Endothelial cell of umbilical vein (primary cell): ENCODE results near the gene PPP1R3F. TPM values are rescaled to one million over a fixed set of nuclear protein-coding genes. Genes with fewer than 3 reads are reported as not detected.

Source experiments
- BruUV-seq: library from RNA; stranded (reverse); fragments of 400-500 nt; replicated peaks from 2 replicates; lab custom pipeline; 2021; lab: Mats Ljungman, UMichigan
- CTCF ChIA-PET: fragments of 300-600, 350-600 bp; sonication (Branson Sonifier 250); formaldehyde crosslinking; loops from one replicate; lab custom pipeline; 2021; ENCODE audit warnings: antibody characterized with exemption, inconsistent platforms; lab: Charles Lee
- POLR2A ChIA-PET: fragments of 300-600, 350-600 bp; sonication (Branson Sonifier 250); formaldehyde crosslinking; loops from one replicate; lab custom pipeline; 2021; ENCODE audit warnings: antibody characterized with exemption, inconsistent platforms; lab: Charles Lee
- DNase-seq: peaks from one replicate; pipeline ENCODE4 v3.0.0-alpha.2; 2011; ENCODE audit warnings: low read depth, low spot score
- FAIRE-seq: peaks from 2 replicates; lab custom pipeline; 2011; peaks lifted over from hg19 to GRCh38; lab: Jason Lieb, UNC
- H2AFZ ChIP-seq: 2 replicates; pipeline ENCODE4 v1.6.0; 2012; ENCODE audit warnings: low read depth, low read length, control low read depth, inconsistent platforms
- H3K27ac ChIP-seq: 2 replicates; pipeline ENCODE4 v1.5.1; 2011; ENCODE audit warnings: low read depth, mild to moderate bottlenecking, control low read depth, low read length, moderate library complexity; ENCODE audit not compliant: insufficient read depth
- H3K27me3 ChIP-seq, 2 experiments: 2 replicates each; pipeline versions ENCODE4 v1.6.0 to v1.6.1; 2011; ENCODE audit warnings: low read length in 2 of 2, mixed read lengths in 1 of 2; ENCODE audit not compliant: control insufficient read depth in 2 of 2, insufficient read depth in 2 of 2
- H3K36me3 ChIP-seq, 2 experiments: 2 replicates in 1 of 2; 3 replicates in 1 of 2; pipeline ENCODE4 v1.5.1; 2011; ENCODE audit warnings: low read length in 2 of 2, mild to moderate bottlenecking in 1 of 2, moderate library complexity in 1 of 2; ENCODE audit not compliant: control insufficient read depth in 2 of 2, insufficient read depth in 2 of 2; ENCODE audit errors: extremely low read depth in 1 of 2
- H3K4me1 ChIP-seq: 3 replicates; pipeline ENCODE4 v1.5.1; 2011; ENCODE audit warnings: mild to moderate bottlenecking, low read length; ENCODE audit not compliant: control insufficient read depth, insufficient read depth; ENCODE audit errors: extremely low read depth
- H3K4me2 ChIP-seq: 2 replicates; pipeline ENCODE4 v1.6.1; 2011; ENCODE audit warnings: low read length, control low read depth, mixed read lengths; ENCODE audit not compliant: insufficient read depth
- H3K4me3 ChIP-seq, 3 experiments: fragments of 200-600 bp in 1 of 3; sonication (generic), shearing (Covaris generic) in 1 of 3; replicated peaks in 1 of 3; 2 replicates each; pipeline ENCODE4 v1.5.1; 2011 to 2016; ENCODE audit warnings: control low read depth in 3 of 3, low read length in 3 of 3, mild to moderate bottlenecking in 2 of 3, inconsistent platforms in 1 of 3, low read depth in 1 of 3, moderate library complexity in 1 of 3; ENCODE audit not compliant: insufficient read depth in 1 of 3
- H3K79me2 ChIP-seq: 2 replicates; pipeline ENCODE4 v1.6.0; 2012; ENCODE audit warnings: low read length, inconsistent platforms; ENCODE audit not compliant: control insufficient read depth, insufficient read depth
- H3K9ac ChIP-seq: replicated peaks from 2 replicates; pipeline ENCODE3; 2011; ENCODE audit warnings: low read length, control low read depth; ENCODE audit not compliant: insufficient read depth; ENCODE audit errors: extremely low read depth
- H3K9me1 ChIP-seq: replicated peaks from 3 replicates; pipeline ENCODE4 v1.6.0; 2011; ENCODE audit warnings: mild to moderate bottlenecking, low read length; ENCODE audit not compliant: control insufficient read depth, insufficient read depth; ENCODE audit errors: extremely low read depth
- H3K9me3 ChIP-seq: replicated peaks from 2 replicates; pipeline ENCODE4 v1.5.1; 2012; ENCODE audit warnings: low read length, inconsistent platforms; ENCODE audit not compliant: control insufficient read depth, insufficient read depth
- H4K20me1 ChIP-seq: replicated peaks from 2 replicates; pipeline ENCODE3; 2011; ENCODE audit warnings: mild to moderate bottlenecking, low read length; ENCODE audit not compliant: control insufficient read depth, insufficient read depth; ENCODE audit errors: extremely low read depth
- EZH2 ChIP-seq: IDR thresholded peaks from 2 replicates; pipeline ENCODE4 v1.6.1; 2012; ENCODE audit warnings: borderline replicate concordance, low read depth, mild to moderate bottlenecking, moderate library complexity, low read length, inconsistent platforms; ENCODE audit not compliant: severe bottlenecking
- FOS ChIP-seq: IDR thresholded peaks from 2 replicates; pipeline ENCODE4 v1.6.1; 2011; ENCODE audit warnings: mild to moderate bottlenecking, low read length, moderate library complexity, borderline replicate concordance; ENCODE audit not compliant: insufficient read depth
- GATA2 ChIP-seq: IDR thresholded peaks from 2 replicates; pipeline ENCODE4 v1.7.0; 2011; ENCODE audit warnings: low read depth, mild to moderate bottlenecking, moderate library complexity, mixed read lengths, low read length; ENCODE audit not compliant: insufficient read length, insufficient read depth
- JUN ChIP-seq: IDR thresholded peaks from 2 replicates; pipeline ENCODE4 v1.6.1; 2011; ENCODE audit warnings: borderline replicate concordance, low read depth; ENCODE audit not compliant: insufficient read length, insufficient read depth
- MYC ChIP-seq: IDR thresholded peaks from one replicate; pipeline ENCODE4 v1.6.1; 2011; ENCODE audit warnings: mild to moderate bottlenecking, low read depth, low read length
- POLR2A ChIP-seq: IDR thresholded peaks from 2 replicates; pipeline ENCODE4 v1.6.1; 2012; ENCODE audit warnings: low read depth, mild to moderate bottlenecking, control low read depth, low read length
- POLR2AphosphoS5 ChIP-seq: IDR thresholded peaks from 2 replicates; pipeline ENCODE4 v1.6.1; 2012; ENCODE audit warnings: low read depth, mild to moderate bottlenecking, control low read depth, low read length, moderate library complexity; ENCODE audit not compliant: insufficient read depth
- dilution Hi-C: fragments of 300-500 bp; cut with MboI; formaldehyde crosslinking; loops from one replicate; pipeline ENCODE4 v1.15.0; 2019; ENCODE audit warnings: low sequenced_read_pairs; ENCODE audit not compliant: extremely low pct_ligation_motif_present
- intact Hi-C: fragments of 100-400 bp; cut with micrococcal nuclease; formaldehyde crosslinking; loops from one replicate; pipeline ENCODE4 v1.10.0; 2022
- polyA plus RNA-seq, 4 experiments: library from polyadenylated mRNA; depleted of rRNA in 3 of 4; stranded (reverse) in 3 of 4; unstranded in 1 of 4; fragments of >200 nt; gene quantifications; 2 replicates each; pipeline versions ENCODE4 v1.2.1 to v1.2.3, GENCODE V29; 2011 to 2012; ENCODE audit warnings: missing spikeins in 1 of 4
- total RNA-seq: library from RNA; stranded (reverse); gene quantifications from 2 replicates; pipeline ENCODE4 v1.2.3, GENCODE V29; 2021
- TF ChIP-seq, protein P1 (sequence below): IDR thresholded peaks from 2 replicates; pipeline ENCODE4 v1.6.1; 2011; ENCODE audit not compliant: insufficient read depth, insufficient read length
- TF ChIP-seq, protein P2 (sequence below), 2 donors: IDR thresholded peaks; 1 replicate in 1 of 2; 2 replicates in 1 of 2; pipeline ENCODE4 v1.5.1; 2011; ENCODE audit warnings: low read length in 2 of 2, mild to moderate bottlenecking in 2 of 2, moderate library complexity in 2 of 2, control low read depth in 1 of 2, inconsistent platforms in 1 of 2, low read depth in 1 of 2; ENCODE audit not compliant: insufficient read depth in 1 of 2; ENCODE audit errors: extremely low read depth in 1 of 2

The PPP1R3F gene
- total and polyA plus RNA-seq, 2 donors (not counting 3 experiments of a cell fraction or from before 2014, with no cell fraction given), result 1.5 to 2.5 TPM

DNA sequence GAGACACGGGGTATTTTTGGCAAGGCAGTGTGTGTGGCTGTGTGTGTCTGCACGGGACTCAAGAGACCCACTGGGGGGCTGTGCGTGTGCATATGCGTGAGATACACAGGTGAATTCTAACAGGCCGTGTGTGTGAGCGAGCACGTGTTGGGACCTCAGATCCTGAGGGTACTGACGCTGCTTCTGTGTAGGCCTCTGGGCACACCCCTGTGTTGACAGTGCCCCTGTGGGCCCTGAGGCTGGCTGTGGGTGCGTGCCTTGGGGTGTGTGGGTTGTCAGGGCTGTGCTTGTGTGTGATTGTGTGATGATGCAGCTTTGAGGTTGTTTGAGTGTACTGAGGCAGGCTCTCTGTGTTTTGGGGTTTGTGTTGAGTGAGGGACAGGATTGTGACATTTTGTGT is 19.0 kb upstream of the PPP1R3F start:
- peaks cover 0 to 5% of the 10 kb centered on the region in 2 experiments for H3K36me3 ChIP-seq
- H3K4me1 ChIP-seq, result no peaks in the 10 kb centered on the region
- H3K27me3 ChIP-seq, result no peaks in the 10 kb centered on the region
- FAIRE-seq, result no peak
- dilution Hi-C loops, result no loop called here
- ChIA-PET POLR2A (no interaction called here), CTCF (no interaction called here)
- H3K27ac ChIP-seq, result no peak overlapping the region
- no peaks in the 10 kb centered on the region for H4K20me1 ChIP-seq
- H2AFZ ChIP-seq, result no peak overlapping the region
- H3K9me1 ChIP-seq, result no peaks in the 10 kb centered on the region
- H3K4me3 ChIP-seq, result no peak overlapping the region
- TF ChIP-seq POLR2AphosphoS5, result no peak
- TF ChIP-seq, protein P1, sequence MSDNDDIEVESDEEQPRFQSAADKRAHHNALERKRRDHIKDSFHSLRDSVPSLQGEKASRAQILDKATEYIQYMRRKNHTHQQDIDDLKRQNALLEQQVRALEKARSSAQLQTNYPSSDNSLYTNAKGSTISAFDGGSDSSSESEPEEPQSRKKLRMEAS, result no peak
- no peak for TF ChIP-seq JUN
- no peak for TF ChIP-seq FOS
- no peak for TF ChIP-seq GATA2
- TF ChIP-seq, protein P2, sequence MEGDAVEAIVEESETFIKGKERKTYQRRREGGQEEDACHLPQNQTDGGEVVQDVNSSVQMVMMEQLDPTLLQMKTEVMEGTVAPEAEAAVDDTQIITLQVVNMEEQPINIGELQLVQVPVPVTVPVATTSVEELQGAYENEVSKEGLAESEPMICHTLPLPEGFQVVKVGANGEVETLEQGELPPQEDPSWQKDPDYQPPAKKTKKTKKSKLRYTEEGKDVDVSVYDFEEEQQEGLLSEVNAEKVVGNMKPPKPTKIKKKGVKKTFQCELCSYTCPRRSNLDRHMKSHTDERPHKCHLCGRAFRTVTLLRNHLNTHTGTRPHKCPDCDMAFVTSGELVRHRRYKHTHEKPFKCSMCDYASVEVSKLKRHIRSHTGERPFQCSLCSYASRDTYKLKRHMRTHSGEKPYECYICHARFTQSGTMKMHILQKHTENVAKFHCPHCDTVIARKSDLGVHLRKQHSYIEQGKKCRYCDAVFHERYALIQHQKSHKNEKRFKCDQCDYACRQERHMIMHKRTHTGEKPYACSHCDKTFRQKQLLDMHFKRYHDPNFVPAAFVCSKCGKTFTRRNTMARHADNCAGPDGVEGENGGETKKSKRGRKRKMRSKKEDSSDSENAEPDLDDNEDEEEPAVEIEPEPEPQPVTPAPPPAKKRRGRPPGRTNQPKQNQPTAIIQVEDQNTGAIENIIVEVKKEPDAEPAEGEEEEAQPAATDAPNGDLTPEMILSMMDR (IDR thresholded peaks at IDR 0.05; ENCODE audit: extremely low read depth in 1 of 2, insufficient read depth in 1 of 2, low read depth in 1 of 2, low read length in 2 of 2), result no peak
- TF ChIP-seq POLR2A, result no peak
- TF ChIP-seq MYC, result no peak
- TF ChIP-seq EZH2, result no peak
- no peak overlapping the region for H3K4me2 ChIP-seq
- no peaks in the 10 kb centered on the region for H3K79me2 ChIP-seq
- H3K9me3 ChIP-seq, result no peaks in the 10 kb centered on the region
- no peak for DNase-seq
- BruUV-seq, result no TSS peak
- no peak overlapping the region for H3K9ac ChIP-seq
- intact Hi-C loops, result no loop called here
